ENCODE measurements around the gene MFNG. TPM values are rescaled to one million over a fixed set of nuclear protein-coding genes. Genes with fewer than 3 reads are reported as not detected.

MFNG gene
- total RNA-seq, 2 experiments from 2014 or later, result 218 to 219 TPM

GRCh38 chr22:37499027-37499707, 13.0 kb upstream of the MFNG start:
- POLR2A ChIA-PET, result no interaction called here
- Mint-ChIP-seq H3K4me1 (peaks cover 15% of the 10 kb centered on the region), H3K27me3 (peaks cover 12% of the 10 kb centered on the region), H3K9me3 (no peaks in the 10 kb centered on the region), H3K27ac (no peak overlapping the region), H3K36me3 (ENCODE audit: low read depth) (no peaks in the 10 kb centered on the region), H3K4me3 (no peak overlapping the region)
- no peak for DNase-seq
- CTCF ChIA-PET, result interaction anchor here (0.6 to 3.7 kb wide), 6 partner anchors 9 to 93 kb away, joined by 3 to 14 read pairs (median 4); partner anchors contain the start of gene MFNG

- Mint-ChIP-seq H3K9me3 (no peaks in the 10 kb centered on the region), H3K36me3 (ENCODE audit: low read depth) (no peaks in the 10 kb centered on the region), H3K27ac (no peak overlapping the region), H3K27me3 (peaks cover 12% of the 10 kb centered on the region), H3K4me3 (no peak overlapping the region), H3K4me1 (peaks cover 19% of the 10 kb centered on the region)
- ChIA-PET CTCF (interaction anchor here (1.0 to 3.7 kb wide), 6 partner anchors 9 to 94 kb away, joined by 3 to 14 read pairs (median 4); partner anchors contain the start of gene MFNG), POLR2A (no interaction called here)
- peak; percentile 73 for DNase-seq
Observed at GRCh38 chr22:37498289-37498909, 12.2 kb upstream of the MFNG start.

GRCh38 chr22:37497062-37497599, 10.9 kb upstream of the MFNG start:
- ChIA-PET CTCF (interaction anchor here (1.3 to 3.7 kb wide), 4 partner anchors 10 to 70 kb away, joined by 4 to 14 read pairs (median 4); partner anchors contain the start of gene MFNG), POLR2A (no interaction called here)
- Mint-ChIP-seq H3K27ac (no peak overlapping the region), H3K27me3 (peaks cover 12% of the 10 kb centered on the region), H3K36me3 (ENCODE audit: low read depth) (no peaks in the 10 kb centered on the region), H3K4me1 (peaks cover 23% of the 10 kb centered on the region), H3K4me3 (no peak overlapping the region), H3K9me3 (no peaks in the 10 kb centered on the region)
- no peak for DNase-seq

- no peak for DNase-seq
- Mint-ChIP-seq H3K4me3 (no peak overlapping the region), H3K9me3 (no peaks in the 10 kb centered on the region), H3K27ac (no peak overlapping the region), H3K27me3 (peaks cover 10% of the 10 kb centered on the region), H3K36me3 (ENCODE audit: low read depth) (no peaks in the 10 kb centered on the region), H3K4me1 (peaks cover 19% of the 10 kb centered on the region)
- POLR2A ChIA-PET, result no interaction called here
- CTCF ChIA-PET, result interaction anchor here (1.0 to 3.7 kb wide), 4 partner anchors 10 to 70 kb away, joined by 3 to 14 read pairs (median 4); partner anchors contain the start of gene MFNG
Observed at GRCh38 chr22:37496651-37497050, 10.5 kb upstream of the MFNG start.

- Mint-ChIP-seq H3K36me3 (ENCODE audit: low read depth) (no peaks in the 10 kb centered on the region), H3K27ac (no peak overlapping the region), H3K9me3 (no peaks in the 10 kb centered on the region), H3K4me3 (no peak overlapping the region), H3K4me1 (peaks cover 27% of the 10 kb centered on the region), H3K27me3 (peaks cover under 1% of the 10 kb centered on the region)
- POLR2A ChIA-PET, result no interaction called here
- CTCF ChIA-PET, result interaction anchor here (0.9 to 1.6 kb wide), 4 partner anchors 8 to 177 kb away, joined by 3 to 4 read pairs (median 3); no protein-coding TSS in a partner anchor
- DNase-seq, result no peak
Observed at GRCh38 chr22:37493979-37494378, 7.8 kb upstream of the MFNG start.

GRCh38 chr22:37492428-37493344, 6.5 kb upstream of the MFNG start:
- Mint-ChIP-seq H3K4me1 (peaks cover 36% of the 10 kb centered on the region), H3K9me3 (no peaks in the 10 kb centered on the region), H3K27me3 (no peaks in the 10 kb centered on the region), H3K4me3 (no peak overlapping the region), H3K27ac (no peak overlapping the region), H3K36me3 (ENCODE audit: low read depth) (no peaks in the 10 kb centered on the region)
- CTCF ChIA-PET, result interaction anchor here (1.0 to 1.6 kb wide), 4 partner anchors 9 to 176 kb away, joined by 3 to 4 read pairs (median 4); no protein-coding TSS in a partner anchor
- peak; percentile 66 for DNase-seq
- POLR2A ChIA-PET, result no interaction called here

GRCh38 chr22:37491559-37492427, 5.6 kb upstream of the MFNG start:
- Mint-ChIP-seq H3K4me1 (peaks cover 45% of the 10 kb centered on the region), H3K27ac (peak overlapping the region; percentile 80), H3K27me3 (no peaks in the 10 kb centered on the region), H3K9me3 (no peaks in the 10 kb centered on the region), H3K36me3 (ENCODE audit: low read depth) (no peaks in the 10 kb centered on the region), H3K4me3 (no peak overlapping the region)
- CTCF ChIA-PET, result interaction anchor here (0.6 to 1.3 kb wide), 4 partner anchors 15 to 175 kb away, joined by 3 to 4 read pairs (median 3); no protein-coding TSS in a partner anchor
- POLR2A ChIA-PET, result no interaction called here
- DNase-seq, result no peak

- ChIA-PET POLR2A (no interaction called here), CTCF (interaction anchor here (1.0 to 1.4 kb wide), 3 partner anchors 16 to 48 kb away, joined by 3 to 4 read pairs (median 4); no protein-coding TSS in a partner anchor)
- no peak overlapping the region for H3K4me3 Mint-ChIP-seq
- DNase-seq, result no peak
- no peaks in the 10 kb centered on the region for H3K27me3 Mint-ChIP-seq
- H3K9me3 Mint-ChIP-seq, result no peaks in the 10 kb centered on the region
- no peaks in the 10 kb centered on the region for H3K36me3 Mint-ChIP-seq (ENCODE audit: low read depth)
- peaks cover 51% of the 10 kb centered on the region for H3K4me1 Mint-ChIP-seq
- no peak overlapping the region for H3K27ac Mint-ChIP-seq
Observed at GRCh38 chr22:37491106-37491505, 4.9 kb upstream of the MFNG start.

- Mint-ChIP-seq H3K27me3 (no peaks in the 10 kb centered on the region), H3K27ac (no peak overlapping the region), H3K9me3 (no peaks in the 10 kb centered on the region), H3K4me1 (peaks cover 51% of the 10 kb centered on the region), H3K36me3 (ENCODE audit: low read depth) (peaks cover 2% of the 10 kb centered on the region), H3K4me3 (no peak overlapping the region)
- ChIA-PET POLR2A (no interaction called here), CTCF (interaction anchor here (0.6 to 1.6 kb wide), 4 partner anchors 8 to 1032 kb away, joined by 3 to 9 read pairs (median 4); no protein-coding TSS in a partner anchor)
- DNase-seq, result no peak
Observed at GRCh38 chr22:37489983-37490382, 3.8 kb upstream of the MFNG start.

- Mint-ChIP-seq H3K27me3 (no peaks in the 10 kb centered on the region), H3K36me3 (ENCODE audit: low read depth) (peaks cover 13% of the 10 kb centered on the region), H3K4me1 (peaks cover 51% of the 10 kb centered on the region), H3K4me3 (no peak overlapping the region), H3K9me3 (no peaks in the 10 kb centered on the region), H3K27ac (no peak overlapping the region)
- ChIA-PET POLR2A (no interaction called here), CTCF (interaction anchor here (1.2 kb wide), 1 partner anchor 51 kb away, joined by 3 read pairs; no protein-coding TSS in a partner anchor)
- DNase-seq, result no peak
Observed at GRCh38 chr22:37488337-37489135, 2.4 kb upstream of the MFNG start.

GRCh38 chr22:37487571-37487970, 1.4 kb upstream of the MFNG start:
- peak overlapping the region; percentile 88 for H3K4me3 Mint-ChIP-seq
- peaks cover 23% of the 10 kb centered on the region for H3K36me3 Mint-ChIP-seq (ENCODE audit: low read depth)
- H3K27ac Mint-ChIP-seq, result peak overlapping the region; percentile 93
- CTCF ChIA-PET, result interaction anchor here (1.2 to 2.6 kb wide), 2 partner anchors 52 to 80 kb away, joined by 3 to 8 read pairs; no protein-coding TSS in a partner anchor
- POLR2A ChIA-PET, result no interaction called here
- no peaks in the 10 kb centered on the region for H3K27me3 Mint-ChIP-seq
- no peaks in the 10 kb centered on the region for H3K9me3 Mint-ChIP-seq
- no peak for DNase-seq
- peaks cover 52% of the 10 kb centered on the region for H3K4me1 Mint-ChIP-seq

Data from activated CD4-positive, alpha-beta T cell treated with anti-CD3 and anti-CD28 coated beads, Interleukin-2, amount 10 ng/mL, durations not matched to agents 7 days and 5 days (primary cell).